B cell (primary cell): Measurements from ENCODE around the gene CYP2W1. TPM values are rescaled to one million over a fixed set of nuclear protein-coding genes. Genes with fewer than 3 reads are reported as not detected.

Experiments
- ATAC-seq: fragments of 200-7000 bp; cut with Tn5 transposase; one replicate; pipeline ENCODE4 v1.10.0; 2021; ENCODE audit warnings: low read depth, mild to moderate bottlenecking, moderate number of reproducible peaks, moderate library complexity
- CTCF ChIA-PET: fragments of 350-600 bp; sonication (Branson Sonifier 250); formaldehyde crosslinking; loops from one replicate; lab custom pipeline; 2021; ENCODE audit warnings: antibody characterized with exemption, inconsistent platforms; lab: Charles Lee
- POLR2A ChIA-PET: fragments of 350-600 bp; sonication (Branson Sonifier 250); formaldehyde crosslinking; loops from one replicate; lab custom pipeline; 2021; ENCODE audit warnings: antibody characterized with exemption; lab: Charles Lee
- DNase-seq: peaks from one replicate; pipeline ENCODE4 v3.0.0; 2013
- H2AFZ ChIP-seq: 2 replicates; pipeline ENCODE4 v1.6.1; 2012; ENCODE audit warnings: mild to moderate bottlenecking, low read depth, low read length; ENCODE audit not compliant: insufficient read depth, poor library complexity, severe bottlenecking
- H3K27ac ChIP-seq, 2 donors: 1 replicate in 1 of 2; 2 replicates in 1 of 2; pipeline ENCODE4 v1.5.1; 2012 to 2013; ENCODE audit warnings: low read length in 2 of 2, mild to moderate bottlenecking in 2 of 2, moderate library complexity in 1 of 2
- H3K27me3 ChIP-seq, 4 experiments: fragments of 200-600 bp in 1 of 4; sonication (generic) in 1 of 4; replicated peaks in 1 of 4; 1 replicate in 2 of 4; 2 replicates in 2 of 4; pipeline versions ENCODE4 v1.6.1 to v1.7.0; 2013 to 2016; ENCODE audit warnings: low read length in 3 of 4, mild to moderate bottlenecking in 2 of 4, mixed read lengths in 1 of 4, moderate library complexity in 1 of 4; ENCODE audit not compliant: insufficient read depth in 4 of 4, control insufficient read depth in 3 of 4; ENCODE audit errors: control extremely low read depth in 1 of 4
- H3K36me3 ChIP-seq, 2 experiments: replicated peaks in 1 of 2; 1 replicate in 1 of 2; 2 replicates in 1 of 2; pipeline versions ENCODE4 v1.6.1 to v1.7.1; 2013; ENCODE audit warnings: low read length in 1 of 2; ENCODE audit not compliant: insufficient read depth in 2 of 2, control insufficient read depth in 1 of 2; ENCODE audit errors: control extremely low read depth in 1 of 2, extremely low read depth in 1 of 2
- H3K4me1 ChIP-seq, 2 donors: fragments of 200-600 bp in 1 of 2; sonication (generic) in 1 of 2; 1 replicate in 1 of 2; 2 replicates in 1 of 2; pipeline versions ENCODE4 v1.5.1 to v1.6.1; 2013 to 2017; ENCODE audit warnings: low read length in 2 of 2; ENCODE audit not compliant: control insufficient read depth in 2 of 2, insufficient read depth in 2 of 2
- H3K4me2 ChIP-seq: replicated peaks from 2 replicates; pipeline ENCODE3; 2012; ENCODE audit warnings: mild to moderate bottlenecking, low read depth, low read length; ENCODE audit not compliant: poor library complexity, severe bottlenecking
- H3K4me3 ChIP-seq, 5 experiments: fragments of 200-600 bp in 1 of 5; sonication (generic) in 1 of 5; 1 replicate in 3 of 5; 2 replicates in 2 of 5; pipeline versions ENCODE4 v1.5.1 to v1.7.0; 2011 to 2016; ENCODE audit warnings: low read length in 4 of 5, mild to moderate bottlenecking in 4 of 5, low read depth in 2 of 5, control low read depth in 1 of 5, moderate library complexity in 1 of 5; ENCODE audit not compliant: insufficient read depth in 1 of 5; ENCODE audit errors: control extremely low read depth in 1 of 5, extremely low read depth in 1 of 5
- H3K79me2 ChIP-seq: fragments of 200-600 bp; sonication (generic); one replicate; pipeline ENCODE4 v1.6.0; 2016; ENCODE audit warnings: low read length; ENCODE audit not compliant: control insufficient read depth, insufficient read depth
- H3K9ac ChIP-seq: fragments of 200-600 bp; sonication (generic); 2 replicates; pipeline ENCODE4 v1.6.1; 2017; ENCODE audit warnings: mild to moderate bottlenecking, low read length, moderate library complexity
- H3K9me3 ChIP-seq, 3 donors: one replicate each; pipeline versions ENCODE4 v1.6.1 to v1.7.1; 2013; ENCODE audit warnings: low read length in 2 of 3; ENCODE audit not compliant: control insufficient read depth in 2 of 3, insufficient read depth in 1 of 3; ENCODE audit errors: control extremely low read depth in 1 of 3
- H4K20me1 ChIP-seq: 2 replicates; pipeline ENCODE4 v1.6.0; 2012; ENCODE audit warnings: mild to moderate bottlenecking, low read length; ENCODE audit not compliant: insufficient read depth, control insufficient read depth, poor library complexity, severe bottlenecking
- H3K27ac Mint-ChIP-seq: one replicate; pipeline ENCODE4 v1.8.0; 2021; ENCODE audit warnings: mixed read lengths
- H3K27me3 Mint-ChIP-seq: one replicate; pipeline ENCODE4 v1.8.0; 2021; ENCODE audit warnings: mixed read lengths
- H3K4me1 Mint-ChIP-seq: one replicate; pipeline ENCODE4 v1.8.0; 2021; ENCODE audit warnings: mixed read lengths
- H3K4me3 Mint-ChIP-seq: one replicate; pipeline ENCODE4 v1.8.0; 2021; ENCODE audit warnings: mixed read lengths
- H3K9me3 Mint-ChIP-seq: one replicate; pipeline ENCODE4 v1.8.0; 2022; ENCODE audit warnings: mixed read lengths; ENCODE audit not compliant: insufficient read depth
- CTCF ChIP-seq: fragments of 200-600 bp; IDR thresholded peaks from one replicate; pipeline ENCODE4 v1.8.0; 2022; ENCODE audit warnings: antibody characterized with exemption, mild to moderate bottlenecking
- EZH2 ChIP-seq: IDR thresholded peaks from 2 replicates; pipeline ENCODE4 v1.6.1; 2012; ENCODE audit warnings: borderline replicate concordance, low read depth, mild to moderate bottlenecking, moderate library complexity, low read length; ENCODE audit not compliant: insufficient read depth, poor library complexity, severe bottlenecking
- WGBS: methylation state at CpG from one replicate; pipeline ENCODE4 v1.1.5; 2013; ENCODE audit warnings: missing lambda C conversion rate; ENCODE audit not compliant: insufficient coverage; 5-methylcytosine and 5-hydroxymethylcytosine counted together
- intact Hi-C: fragments of 100-400 bp; cut with micrococcal nuclease; formaldehyde crosslinking; loops from one replicate; pipeline ENCODE4 v1.10.0; 2022
- polyA plus RNA-seq: library from polyadenylated mRNA; depleted of rRNA; stranded (reverse); fragments of >200 nt; gene quantifications from 2 replicates; pipeline ENCODE4 v1.2.3, GENCODE V29; 2012
- total RNA-seq, 2 donors: library from RNA; stranded (reverse); fragments of 120-200 nt in 1 of 2; gene quantifications; 1 replicate in 1 of 2; 2 replicates in 1 of 2; pipeline versions ENCODE4 v1.2.3 to v1.2.4, GENCODE V29; 2013 to 2022

CYP2W1 gene
- total and polyA plus RNA-seq, 2 donors (not counting 1 experiment from before 2014, with no cell fraction given) = not detected

DNA sequence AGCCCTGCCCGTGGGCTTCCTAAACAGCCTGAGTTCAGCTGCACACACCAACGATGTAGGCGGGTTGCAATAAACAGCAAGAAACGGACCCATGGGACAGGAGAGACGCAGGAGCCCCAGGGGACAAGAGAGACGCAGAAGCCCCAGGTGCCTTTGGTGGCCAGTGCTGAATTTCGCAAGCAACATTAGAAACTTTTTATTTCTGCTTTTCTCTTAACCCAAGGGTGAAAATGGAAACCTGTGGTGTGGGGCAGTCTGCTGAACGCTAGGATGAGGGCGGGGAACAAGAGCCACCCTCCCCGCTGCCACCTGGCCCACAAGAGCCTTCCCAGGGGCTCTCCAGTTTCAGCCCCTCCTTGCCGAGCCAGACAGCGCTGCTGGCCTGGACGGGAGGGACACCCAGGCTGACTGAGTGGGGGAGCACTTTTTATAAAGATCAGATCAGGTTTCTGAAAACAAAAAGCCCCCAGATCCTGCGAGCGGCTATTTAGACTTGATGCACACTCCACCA lies 41.4 kb downstream of the CYP2W1 start:
- H4K20me1 ChIP-seq = peaks cover 64% of the 10 kb centered on the region
- ChIA-PET CTCF (interaction anchor here (0.7 to 6.9 kb wide), 7 partner anchors 11 to 152 kb away, joined by 3 to 57 read pairs (median 14); partner anchors contain the start of gene GPR146), POLR2A (interaction anchor here (0.9 to 2.0 kb wide), 7 partner anchors 12 to 62 kb away, joined by 3 to 15 read pairs (median 5); partner anchors contain the start of gene GPR146)
- TF ChIP-seq CTCF = no peak
- no peak for TF ChIP-seq EZH2
- H3K4me3 Mint-ChIP-seq = peak overlapping the region; percentile 94
- H3K4me3 ChIP-seq = peak overlapping the region in 4 of 5 experiments; percentile 18 to 42 (median 28)
- H2AFZ ChIP-seq = no peak overlapping the region
- H3K27ac Mint-ChIP-seq = peak overlapping the region; percentile 97
- peak overlapping the region; percentile 88 to 90 for H3K27ac ChIP-seq
- H3K79me2 ChIP-seq = peaks cover 53% of the 10 kb centered on the region
- peaks cover 0 to 38% (median 0%) of the 10 kb centered on the region in 3 donors for H3K9me3 ChIP-seq
- H3K4me2 ChIP-seq = peak overlapping the region; percentile 97
- H3K9ac ChIP-seq = peak overlapping the region; percentile 55
- 0% methylated on average over 10 of the region's 15 CpGs for WGBS
- peaks cover 0 to 29% of the 10 kb centered on the region in 2 experiments for H3K36me3 ChIP-seq
- H3K9me3 Mint-ChIP-seq = no peaks in the 10 kb centered on the region
- DNase-seq (peak; percentile 96), ATAC-seq (peak; percentile 65)
- intact Hi-C loops = loop anchor here (1.0 to 5.0 kb wide), 7 partner anchors 20 to 116 kb away; partner anchors contain the start of gene GPR146
- peaks cover 69 to 78% of the 10 kb centered on the region in 2 donors for H3K4me1 ChIP-seq
- H3K4me1 Mint-ChIP-seq = peaks cover 69% of the 10 kb centered on the region
- no peaks in the 10 kb centered on the region for H3K27me3 Mint-ChIP-seq
- peaks cover 0 to 2% (median 0%) of the 10 kb centered on the region in 4 experiments for H3K27me3 ChIP-seq
